ENCODE results near the gene ZNF629.

Gene ZNF629

DNA sequence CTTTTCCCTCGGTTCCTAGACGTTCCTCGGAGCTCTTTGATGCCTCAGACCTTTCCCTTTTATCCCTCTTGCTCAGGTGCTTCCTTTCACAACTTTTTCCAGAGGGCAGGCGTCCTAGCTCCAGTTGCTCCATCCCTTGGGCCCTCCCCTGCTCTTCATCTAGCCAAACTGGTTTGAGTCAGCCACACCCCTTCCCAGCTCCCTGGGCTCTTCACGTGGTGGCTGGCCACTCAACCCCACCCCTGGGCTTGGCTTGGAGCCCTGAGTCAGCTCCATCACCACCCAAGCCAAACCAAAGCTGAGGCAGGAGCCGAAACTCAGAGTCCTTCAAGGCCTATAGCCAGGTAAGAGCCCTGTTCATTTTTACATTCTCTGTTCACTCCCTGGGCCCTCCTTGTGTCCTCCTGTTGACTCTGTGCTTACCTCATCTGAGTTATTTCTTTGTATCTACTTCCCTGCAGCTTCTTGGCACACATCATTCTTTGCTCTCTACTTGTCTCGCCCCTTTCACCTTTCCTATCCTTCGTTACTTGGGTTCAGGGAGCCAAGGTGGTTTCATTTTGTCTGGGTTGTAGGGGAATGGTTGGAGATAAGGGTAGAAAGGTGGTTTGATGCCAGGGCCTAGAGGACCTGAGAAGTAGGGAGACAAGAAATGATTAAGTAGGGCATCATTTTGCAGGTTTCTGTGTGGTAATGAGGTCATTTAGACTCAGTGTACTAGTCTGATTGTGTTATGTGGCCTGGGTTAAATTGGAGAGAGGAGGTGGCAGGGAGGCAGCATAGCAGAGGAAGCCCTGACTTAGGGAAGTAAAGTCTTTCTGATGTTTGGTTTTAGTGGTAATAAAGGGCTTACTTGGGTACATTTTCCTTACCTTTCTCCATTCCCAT, 46.4 kb downstream of the ZNF629 start:
- peak overlapping the region; percentile 31; the same call in 1 of the 2 replicates for H3K9ac ChIP-seq (ENCODE audit: low read depth, low read length)
- H3K36me3 ChIP-seq (ENCODE audit: insufficient read depth, low read depth, low read length), result peaks cover 73% of the 10 kb centered on the region
- peak overlapping the region; percentile 18; the same call in 1 of the 2 replicates for H3K4me3 ChIP-seq (ENCODE audit: low read length)
- no peak overlapping the region for H3K27ac ChIP-seq (ENCODE audit: low read length)
- peaks cover 7% of the 10 kb centered on the region; the same call in 1 of the 2 replicates for H3K4me1 ChIP-seq (ENCODE audit: insufficient read depth, low read length)
- H3K9me3 ChIP-seq (ENCODE audit: insufficient read depth, low read depth, low read length), result no peaks in the 10 kb centered on the region
- no peaks in the 10 kb centered on the region for H3K27me3 ChIP-seq (ENCODE audit: insufficient read depth, low read length)

DNA sequence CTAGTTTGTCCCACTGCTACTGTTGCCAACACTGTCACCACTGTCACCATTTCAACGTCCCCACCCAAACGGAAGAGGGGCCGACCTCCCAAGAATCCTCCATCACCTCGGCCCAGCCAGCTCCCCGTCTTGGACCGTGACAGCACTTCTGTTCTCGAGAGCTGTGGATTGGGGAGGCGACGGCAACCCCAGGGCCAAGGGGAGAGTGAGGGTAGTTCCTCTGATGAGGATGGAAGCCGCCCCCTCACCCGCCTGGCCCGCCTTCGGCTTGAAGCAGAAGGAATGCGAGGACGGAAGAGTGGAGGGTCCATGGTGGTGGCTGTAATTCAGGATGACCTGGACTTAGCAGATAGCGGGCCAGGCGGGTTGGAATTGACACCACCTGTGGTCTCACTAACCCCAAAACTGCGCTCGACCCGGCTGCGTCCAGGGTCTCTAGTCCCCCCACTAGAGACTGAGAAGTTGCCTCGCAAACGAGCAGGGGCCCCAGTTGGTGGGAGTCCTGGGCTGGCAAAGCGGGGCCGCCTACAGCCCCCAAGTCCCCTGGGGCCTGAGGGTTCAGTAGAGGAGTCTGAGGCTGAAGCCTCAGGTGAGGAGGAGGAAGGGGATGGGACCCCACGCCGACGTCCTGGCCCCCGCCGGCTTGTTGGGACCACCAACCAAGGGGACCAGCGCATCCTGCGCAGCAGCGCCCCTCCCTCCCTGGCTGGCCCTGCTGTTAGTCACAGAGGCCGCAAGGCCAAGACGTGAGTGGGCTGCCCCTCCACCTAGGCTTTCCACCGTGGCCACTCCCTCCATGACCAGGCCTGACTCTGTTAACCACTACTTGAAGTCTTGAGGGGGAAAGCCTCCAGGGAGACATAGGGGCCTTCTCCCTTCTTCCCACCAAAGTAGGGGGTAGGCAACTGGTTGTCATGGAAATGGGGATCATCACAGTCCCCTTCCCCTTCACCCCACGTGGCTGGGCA, 47.7 kb downstream of the ZNF629 start:
- Histone ChIP-seq H3K9me3 (ENCODE audit: insufficient read depth, low read depth, low read length) (no peaks in the 10 kb centered on the region), H3K27ac (ENCODE audit: low read length) (no peak overlapping the region), H3K36me3 (ENCODE audit: insufficient read depth, low read depth, low read length) (peaks cover 73% of the 10 kb centered on the region), H3K9ac (ENCODE audit: low read depth, low read length) (no peak overlapping the region), H3K4me3 (ENCODE audit: low read length) (no peak overlapping the region), H3K4me1 (ENCODE audit: insufficient read depth, low read length) (peaks cover 7% of the 10 kb centered on the region; the same call in 1 of the 2 replicates), H3K27me3 (ENCODE audit: insufficient read depth, low read length) (no peaks in the 10 kb centered on the region)

DNA sequence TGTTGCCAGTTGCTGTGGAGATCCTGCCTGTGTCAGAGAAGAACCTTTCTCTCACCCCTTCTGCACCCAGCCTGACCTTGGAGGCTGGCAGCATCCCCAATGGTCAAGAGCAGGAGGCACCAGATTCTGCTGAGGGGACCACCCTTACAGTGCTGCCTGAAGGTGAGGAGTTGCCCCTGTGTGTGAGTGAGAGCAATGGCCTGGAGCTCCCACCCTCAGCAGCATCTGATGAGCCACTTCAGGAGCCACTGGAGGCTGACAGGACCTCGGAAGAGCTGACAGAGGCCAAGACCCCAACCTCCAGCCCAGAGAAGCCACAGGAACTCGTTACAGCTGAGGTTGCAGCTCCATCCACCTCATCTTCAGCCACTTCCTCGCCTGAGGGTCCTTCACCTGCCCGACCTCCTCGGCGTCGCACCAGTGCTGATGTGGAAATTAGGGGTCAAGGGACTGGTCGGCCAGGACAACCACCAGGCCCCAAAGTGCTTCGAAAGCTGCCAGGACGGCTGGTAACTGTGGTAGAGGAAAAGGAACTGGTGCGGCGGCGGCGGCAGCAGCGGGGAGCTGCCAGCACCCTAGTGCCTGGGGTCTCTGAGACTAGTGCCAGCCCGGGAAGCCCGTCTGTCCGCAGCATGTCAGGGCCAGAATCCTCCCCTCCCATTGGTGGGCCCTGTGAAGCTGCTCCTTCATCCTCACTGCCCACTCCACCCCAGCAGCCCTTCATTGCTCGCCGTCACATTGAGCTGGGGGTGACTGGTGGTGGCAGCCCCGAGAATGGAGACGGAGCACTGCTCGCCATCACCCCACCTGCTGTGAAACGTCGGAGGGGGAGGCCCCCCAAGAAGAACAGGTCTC, 49.0 kb downstream of the ZNF629 start:
- Histone ChIP-seq H3K36me3 (ENCODE audit: insufficient read depth, low read depth, low read length) (peaks cover 76% of the 10 kb centered on the region), H3K9me3 (ENCODE audit: insufficient read depth, low read depth, low read length) (no peaks in the 10 kb centered on the region), H3K27ac (ENCODE audit: low read length) (no peak overlapping the region), H3K4me1 (ENCODE audit: insufficient read depth, low read length) (peaks cover 7% of the 10 kb centered on the region; the same call in 1 of the 2 replicates), H3K4me3 (ENCODE audit: low read length) (no peak overlapping the region), H3K27me3 (ENCODE audit: insufficient read depth, low read length) (no peaks in the 10 kb centered on the region), H3K9ac (ENCODE audit: low read depth, low read length) (no peak overlapping the region)

DNA sequence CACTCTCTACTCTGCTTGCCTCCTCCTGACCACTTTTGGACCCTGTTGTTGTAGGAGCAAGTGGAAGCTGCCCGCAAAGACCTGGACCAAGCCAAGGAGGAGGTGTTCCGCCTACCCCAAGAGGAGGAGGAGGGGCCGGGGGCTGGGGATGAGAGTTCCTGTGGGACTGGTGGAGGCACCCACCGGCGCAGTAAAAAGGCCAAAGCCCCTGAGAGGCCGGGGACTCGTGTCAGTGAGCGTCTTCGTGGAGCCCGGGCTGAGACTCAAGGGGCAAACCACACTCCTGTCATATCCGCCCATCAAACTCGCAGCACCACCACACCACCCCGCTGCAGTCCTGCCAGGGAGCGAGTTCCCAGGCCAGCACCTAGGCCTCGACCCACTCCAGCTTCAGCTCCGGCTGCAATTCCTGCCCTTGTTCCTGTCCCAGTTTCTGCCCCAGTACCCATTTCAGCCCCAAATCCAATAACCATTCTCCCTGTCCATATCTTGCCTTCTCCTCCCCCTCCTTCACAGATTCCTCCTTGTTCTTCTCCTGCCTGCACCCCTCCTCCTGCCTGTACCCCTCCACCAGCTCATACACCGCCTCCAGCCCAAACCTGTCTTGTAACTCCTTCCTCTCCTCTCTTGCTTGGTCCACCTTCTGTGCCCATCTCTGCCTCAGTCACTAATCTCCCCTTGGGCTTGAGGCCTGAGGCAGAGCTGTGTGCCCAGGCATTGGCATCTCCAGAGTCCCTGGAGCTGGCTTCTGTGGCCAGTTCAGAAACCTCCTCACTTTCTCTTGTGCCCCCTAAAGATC, 49.8 kb downstream of the ZNF629 start:
- Histone ChIP-seq H3K4me3 (ENCODE audit: low read length) (no peak overlapping the region), H3K4me1 (ENCODE audit: insufficient read depth, low read length) (peaks cover 7% of the 10 kb centered on the region; the same call in 1 of the 2 replicates), H3K27me3 (ENCODE audit: insufficient read depth, low read length) (no peaks in the 10 kb centered on the region), H3K27ac (ENCODE audit: low read length) (no peak overlapping the region), H3K36me3 (ENCODE audit: insufficient read depth, low read depth, low read length) (peaks cover 79% of the 10 kb centered on the region), H3K9me3 (ENCODE audit: insufficient read depth, low read depth, low read length) (no peaks in the 10 kb centered on the region), H3K9ac (ENCODE audit: low read depth, low read length) (no peak overlapping the region)

DNA sequence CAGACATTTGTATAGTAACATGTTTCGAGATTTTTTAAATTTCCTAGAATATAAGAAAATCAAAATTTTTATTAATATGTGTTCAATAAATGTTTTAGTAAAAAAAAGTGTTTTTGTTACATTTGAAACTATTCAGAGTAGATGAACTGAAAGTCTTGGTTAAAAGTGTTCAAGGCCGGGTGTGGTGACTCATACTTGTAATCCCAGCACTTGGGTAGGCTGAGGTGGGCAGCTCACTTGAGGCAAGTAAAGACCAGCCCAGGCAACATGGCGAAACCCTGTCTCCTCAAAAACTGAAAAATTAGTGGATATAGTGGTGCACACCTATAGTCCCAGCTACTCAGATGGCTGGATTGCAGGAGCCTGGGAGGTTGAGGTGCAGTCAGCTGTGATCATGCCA, 55.6 kb downstream of the ZNF629 start:
- H3K9me3 ChIP-seq (ENCODE audit: insufficient read depth, low read depth, low read length), result no peaks in the 10 kb centered on the region
- peaks cover 86% of the 10 kb centered on the region for H3K36me3 ChIP-seq (ENCODE audit: insufficient read depth, low read depth, low read length)
- H3K4me3 ChIP-seq (ENCODE audit: low read length), result no peak overlapping the region
- no peak overlapping the region for H3K27ac ChIP-seq (ENCODE audit: low read length)
- no peak overlapping the region for H3K9ac ChIP-seq (ENCODE audit: low read depth, low read length)
- no peaks in the 10 kb centered on the region for H3K27me3 ChIP-seq (ENCODE audit: insufficient read depth, low read length)
- peaks cover 7% of the 10 kb centered on the region for H3K4me1 ChIP-seq (ENCODE audit: insufficient read depth, low read length)

DNA sequence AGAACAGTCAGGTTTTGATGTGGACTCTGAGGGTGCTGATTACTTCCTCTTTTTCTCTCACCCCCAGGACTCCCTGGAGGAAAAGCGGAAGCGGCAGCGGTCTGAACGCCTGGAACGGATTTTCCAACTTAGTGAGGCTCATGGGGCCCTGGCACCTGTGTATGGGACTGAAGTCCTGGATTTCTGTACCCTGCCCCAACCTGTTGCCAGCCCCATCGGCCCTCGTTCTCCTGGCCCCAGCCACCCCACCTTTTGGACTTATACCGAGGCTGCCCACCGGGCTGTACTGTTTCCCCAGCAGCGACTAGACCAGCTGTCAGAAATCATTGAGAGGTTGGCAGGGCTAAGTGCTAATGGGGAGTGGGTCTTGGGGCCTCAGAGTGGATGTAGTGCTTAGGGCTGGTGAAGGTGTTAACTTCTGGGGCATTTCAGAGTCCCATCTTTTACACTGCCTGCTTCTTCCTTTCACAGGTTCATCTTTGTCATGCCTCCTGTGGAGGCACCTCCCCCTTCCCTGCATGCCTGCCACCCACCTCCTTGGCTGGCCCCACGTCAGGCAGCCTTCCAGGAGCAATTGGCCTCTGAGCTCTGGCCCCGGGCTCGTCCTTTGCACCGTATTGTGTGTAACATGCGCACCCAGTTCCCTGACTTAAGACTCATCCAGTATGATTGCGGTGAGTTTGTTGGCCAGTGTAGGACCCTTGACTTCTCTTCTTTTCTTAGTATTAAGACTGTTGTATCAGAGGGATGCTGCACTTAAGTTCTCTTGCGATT, 57.9 kb downstream of the ZNF629 start:
- no peaks in the 10 kb centered on the region for H3K27me3 ChIP-seq (ENCODE audit: insufficient read depth, low read length)
- H3K27ac ChIP-seq (ENCODE audit: low read length), result no peak overlapping the region

More for the DNA sequence above, 57.9 kb downstream of the ZNF629 start:
- Histone ChIP-seq H3K9me3 (ENCODE audit: insufficient read depth, low read depth, low read length) (no peaks in the 10 kb centered on the region), H3K4me1 (ENCODE audit: insufficient read depth, low read length) (peaks cover 7% of the 10 kb centered on the region), H3K9ac (ENCODE audit: low read depth, low read length) (no peak overlapping the region), H3K4me3 (ENCODE audit: low read length) (no peak overlapping the region), H3K36me3 (ENCODE audit: insufficient read depth, low read depth, low read length) (peaks cover 89% of the 10 kb centered on the region)
